HG03097 (cell line): Measurements from ENCODE around the gene SLC15A4.
"Not testable (repeated sequence)": the region's sequence is repeated elsewhere in the genome, so short reads cannot be mapped to it uniquely, and the experiment has no call there.

Source experiments
- ATAC-seq: cut with Tn5 transposase; IDR thresholded peaks from one replicate; pipeline ENCODE4 v1.9.1; 2021; ENCODE audit not compliant: unreplicated experiment, low FRiP score

SLC15A4 gene

DNA sequence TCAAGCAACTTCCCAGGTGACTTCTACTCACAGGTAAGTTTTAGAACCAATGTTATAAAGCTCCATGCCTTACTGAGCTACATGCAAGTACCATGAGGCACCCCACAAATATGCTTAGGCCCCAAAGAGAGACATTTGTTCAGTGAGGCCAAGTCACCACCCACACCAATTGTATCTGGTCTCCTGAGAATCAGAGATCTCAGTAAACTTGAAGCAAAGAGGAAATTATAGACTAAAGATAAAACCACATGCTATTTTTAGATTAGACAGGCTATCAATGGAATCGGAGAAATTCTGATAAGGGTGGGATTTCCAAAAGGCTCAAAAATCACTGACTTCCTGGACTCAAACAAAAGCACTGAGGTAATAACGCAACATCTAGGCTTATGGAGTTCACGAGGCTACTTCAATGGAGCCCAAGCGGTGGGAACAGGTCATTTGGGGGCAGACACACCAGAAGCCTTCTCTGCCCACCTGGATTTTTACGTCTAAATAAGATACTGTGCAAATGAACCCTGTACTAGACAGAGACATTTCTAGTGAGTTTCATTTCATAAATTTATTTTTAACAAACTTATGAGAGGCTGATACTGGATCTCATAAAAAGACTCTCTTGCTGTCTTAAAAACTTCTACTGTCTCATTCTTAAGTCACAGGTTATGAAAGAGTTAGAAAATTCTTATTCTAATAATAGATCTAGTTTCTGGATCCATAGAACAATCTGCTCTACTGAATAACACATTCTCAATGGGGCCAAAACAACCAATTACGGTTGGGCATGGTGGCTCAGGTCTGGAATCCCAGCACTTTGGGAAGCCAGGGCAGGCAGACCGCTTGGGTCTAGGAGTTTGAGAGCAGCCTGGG is 7.7 kb downstream of the SLC15A4 start:
- no peak for ATAC-seq

DNA sequence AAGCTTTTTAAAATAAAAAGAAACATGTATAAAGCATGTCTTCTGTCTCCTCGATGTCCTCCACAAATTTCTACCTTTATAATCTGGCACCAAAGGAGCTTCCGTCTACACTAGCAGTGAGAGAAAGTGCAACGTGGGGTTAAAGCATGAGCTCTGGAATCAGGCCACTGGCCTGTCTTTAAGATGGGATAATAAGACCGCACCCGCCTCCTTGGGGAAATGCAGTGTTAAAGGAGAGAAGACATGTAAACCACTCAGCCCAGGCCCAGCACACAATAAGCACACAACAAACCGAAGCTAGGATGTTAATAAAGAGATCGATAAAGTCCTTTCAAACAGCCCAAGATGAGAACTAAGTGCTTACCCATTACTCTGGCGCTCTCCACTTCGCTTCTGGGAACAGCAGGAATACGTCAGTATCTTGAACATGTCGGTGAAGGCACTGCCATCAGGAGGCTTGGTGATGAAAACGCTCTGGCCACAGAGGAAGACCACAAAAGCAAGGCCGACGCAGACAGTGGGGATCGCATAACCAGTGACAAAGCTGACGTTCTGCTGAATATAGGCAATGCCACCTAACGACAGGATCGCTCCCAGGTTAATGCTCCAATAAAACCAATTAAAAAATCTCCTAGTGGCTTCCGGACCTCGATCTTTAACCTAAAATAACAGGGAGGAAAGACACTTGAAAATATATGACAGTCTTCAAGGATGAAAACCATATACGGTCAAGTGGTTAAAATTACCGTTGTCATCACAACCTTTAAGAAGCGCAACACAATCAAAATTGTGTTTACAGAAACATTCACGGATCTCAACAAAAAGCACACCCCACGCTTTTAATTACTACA is 9.1 kb downstream of the SLC15A4 start:
- ATAC-seq = no peak

DNA sequence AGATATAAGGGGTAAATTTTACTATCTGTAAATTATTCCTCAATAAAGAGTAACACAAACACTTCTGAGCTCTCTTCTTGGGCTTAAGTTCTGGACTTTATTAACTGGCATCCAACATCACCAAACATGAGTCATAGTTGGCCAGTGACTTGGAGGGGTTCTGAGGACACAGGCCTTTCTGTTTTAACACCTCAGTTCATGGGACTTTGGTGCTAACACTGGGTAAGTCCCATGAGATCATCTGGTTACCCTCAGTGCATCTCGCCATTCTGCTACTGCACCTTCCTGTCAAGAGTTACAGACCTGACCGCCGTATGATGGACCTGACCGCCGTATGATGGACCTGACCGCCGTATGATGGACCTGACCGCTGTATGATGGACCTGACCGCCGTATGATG is 9.9 kb downstream of the SLC15A4 start:
- ATAC-seq = no peak

DNA sequence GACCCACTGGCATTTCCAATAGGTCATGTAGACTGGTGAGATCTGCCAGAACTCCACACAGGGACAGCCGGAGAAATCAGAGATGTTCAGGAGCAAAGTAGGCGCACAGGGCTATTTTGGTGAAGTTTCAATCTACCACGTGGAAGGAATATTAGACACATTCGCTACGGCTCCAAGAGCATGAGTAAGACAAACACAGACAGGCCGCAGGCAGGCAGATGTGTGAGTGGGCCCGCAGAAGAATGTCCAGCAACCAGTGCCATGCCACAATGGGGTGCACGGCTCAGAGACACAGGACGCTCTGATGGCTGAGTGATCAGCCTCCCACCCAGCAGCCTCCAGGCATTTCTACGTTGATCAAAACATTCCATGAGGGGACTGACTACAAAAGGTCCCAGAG is 10.4 kb downstream of the SLC15A4 start:
- ATAC-seq = no peak

DNA sequence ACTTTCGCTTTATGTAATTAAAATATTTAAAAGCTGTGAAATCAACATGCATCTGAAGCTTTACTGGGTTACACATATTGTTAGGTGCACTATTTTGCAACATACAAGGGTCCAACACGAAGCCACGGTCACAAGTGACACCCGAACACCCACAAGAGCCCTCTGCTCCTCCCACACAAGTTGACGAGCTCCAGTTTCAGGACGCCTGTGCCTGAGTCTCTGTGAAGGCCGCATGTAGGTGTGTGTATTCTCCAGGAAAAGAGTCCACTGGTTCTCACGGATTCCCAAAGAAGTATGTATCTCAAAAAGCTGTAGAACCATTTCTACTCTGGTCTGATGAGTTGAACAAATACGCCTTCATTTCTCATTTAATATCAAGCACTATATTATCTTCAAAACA is 12.0 kb downstream of the SLC15A4 start:
- no peak for ATAC-seq

DNA sequence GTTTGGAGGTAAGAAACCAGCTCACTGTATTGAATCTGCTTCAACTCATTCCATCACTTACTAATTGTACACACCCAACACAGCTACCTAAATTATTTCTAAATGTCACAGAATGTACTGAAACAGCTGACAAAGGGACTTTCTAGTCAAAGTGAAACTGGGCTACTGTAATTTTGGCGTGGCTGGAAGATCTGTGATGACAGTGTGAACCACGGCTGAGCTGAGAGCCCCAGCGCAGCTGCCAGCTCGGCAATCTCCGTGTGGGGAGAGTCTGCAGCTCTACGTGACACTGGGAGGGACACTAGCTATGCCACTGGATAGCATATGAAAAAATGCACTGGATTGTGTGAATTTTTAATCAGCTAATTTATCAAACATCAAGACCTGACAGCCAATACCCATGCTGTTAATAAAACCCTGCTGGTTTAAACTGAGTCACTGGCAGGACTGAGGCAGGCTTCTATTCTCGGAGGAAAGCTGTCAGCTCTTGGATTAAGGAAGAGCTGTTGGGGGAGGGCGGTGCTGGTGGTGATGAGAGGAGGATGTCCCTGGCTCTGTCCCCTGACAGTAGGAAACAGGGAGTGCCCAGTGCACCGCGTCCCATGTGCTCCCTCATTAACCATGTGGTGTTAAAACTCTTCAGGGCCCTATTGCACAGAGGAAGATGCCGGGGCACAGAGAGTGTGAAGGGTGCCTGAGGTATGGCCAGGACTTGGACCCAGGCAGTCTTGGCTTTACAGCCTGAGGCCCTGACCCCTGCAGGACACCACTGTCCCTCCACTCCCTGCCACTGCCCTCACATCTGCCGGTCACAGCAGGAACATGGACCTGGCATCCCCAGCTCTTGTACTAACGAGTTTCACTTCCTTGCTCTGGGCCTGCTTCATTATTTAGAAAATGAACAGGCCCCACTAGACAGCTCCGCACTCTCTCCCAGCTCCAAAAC is 13.3 kb downstream of the SLC15A4 start:
- ATAC-seq = peak; percentile 88

DNA sequence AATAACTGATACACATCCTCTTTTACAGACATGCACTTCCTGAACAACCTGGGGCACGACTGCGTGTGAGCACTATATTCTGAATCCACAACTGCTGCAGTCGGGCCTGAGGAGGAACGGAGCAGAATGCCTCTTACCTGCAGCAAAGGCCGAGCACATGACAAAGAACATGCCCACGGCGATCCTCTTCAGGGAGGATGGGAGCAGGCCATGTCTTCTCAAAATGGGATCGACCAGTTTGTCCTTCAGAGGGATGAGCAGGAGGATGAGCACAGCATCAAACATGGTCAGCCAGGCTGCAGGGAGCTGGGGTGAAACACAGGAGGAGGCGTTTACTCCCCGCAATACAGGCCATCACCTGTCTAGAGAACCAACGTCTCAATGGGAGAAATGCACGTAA is 15.1 kb downstream of the SLC15A4 start:
- ATAC-seq = no peak

DNA sequence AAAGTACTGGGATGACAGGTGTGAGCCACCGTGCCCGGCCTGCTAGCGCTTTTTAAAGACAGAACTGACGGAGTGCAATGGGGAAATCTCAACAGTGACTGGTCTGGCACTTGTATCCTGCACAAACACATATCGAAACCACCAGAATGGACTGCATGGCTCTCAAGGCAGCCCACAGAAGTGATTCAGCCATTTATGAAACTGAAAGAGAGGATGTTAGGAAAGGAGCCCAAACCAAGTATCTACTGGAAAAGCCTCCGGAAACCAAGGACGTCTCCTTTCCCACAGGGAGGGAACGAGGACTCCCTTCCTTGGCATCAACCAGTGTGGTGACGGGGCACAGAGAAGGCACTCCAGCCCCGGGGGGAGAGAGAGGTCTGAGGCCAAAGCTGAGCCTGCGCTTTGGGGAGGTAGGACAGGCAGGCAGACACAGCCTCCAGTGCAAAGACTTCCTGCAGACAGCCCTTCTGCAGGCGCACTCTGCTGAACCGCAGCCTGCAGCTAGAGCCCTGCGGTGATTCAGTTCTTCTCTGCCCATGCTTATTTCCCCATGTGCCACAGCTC is 16.5 kb downstream of the SLC15A4 start:
- no peak for ATAC-seq

DNA sequence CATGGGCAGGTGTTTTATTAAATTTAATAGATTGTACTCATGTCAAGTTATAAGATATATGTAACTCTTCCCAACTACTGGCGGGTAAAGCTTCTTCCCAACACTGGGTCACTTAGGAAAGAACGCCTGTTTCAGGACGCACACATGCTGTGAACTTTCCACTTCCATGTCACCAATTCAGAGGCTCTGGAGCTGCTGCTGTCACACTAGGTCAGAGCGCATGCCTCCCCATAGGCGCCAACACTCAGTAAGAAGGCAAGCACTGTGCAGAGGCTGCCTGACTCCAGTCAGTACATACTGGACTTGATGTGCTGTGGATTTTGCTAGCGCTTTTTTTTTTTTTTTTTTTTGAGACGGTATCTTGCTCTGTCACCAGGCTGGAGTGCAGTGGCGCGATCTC is 17.2 kb downstream of the SLC15A4 start:
- ATAC-seq = no peak

DNA sequence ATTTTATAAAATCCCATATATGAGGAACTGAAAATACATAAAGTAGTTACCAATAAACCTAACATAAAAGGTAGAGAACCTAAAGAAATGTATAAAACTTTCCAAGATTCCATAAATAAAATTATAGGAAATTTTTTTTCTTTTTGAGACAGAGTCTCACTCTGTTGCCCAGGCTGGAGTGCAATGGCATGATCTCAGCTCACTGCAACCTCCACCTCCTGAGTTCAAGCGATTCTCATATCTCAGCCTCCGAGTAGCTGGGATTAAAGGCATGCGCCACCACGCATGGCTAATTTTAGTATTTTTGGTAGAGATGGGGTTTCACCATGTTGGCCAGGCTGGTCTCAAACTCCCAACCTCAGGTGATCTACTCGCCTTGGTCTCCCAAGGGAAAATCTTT is 18.4 kb downstream of the SLC15A4 start:
- ATAC-seq = not testable (repeated sequence)

DNA sequence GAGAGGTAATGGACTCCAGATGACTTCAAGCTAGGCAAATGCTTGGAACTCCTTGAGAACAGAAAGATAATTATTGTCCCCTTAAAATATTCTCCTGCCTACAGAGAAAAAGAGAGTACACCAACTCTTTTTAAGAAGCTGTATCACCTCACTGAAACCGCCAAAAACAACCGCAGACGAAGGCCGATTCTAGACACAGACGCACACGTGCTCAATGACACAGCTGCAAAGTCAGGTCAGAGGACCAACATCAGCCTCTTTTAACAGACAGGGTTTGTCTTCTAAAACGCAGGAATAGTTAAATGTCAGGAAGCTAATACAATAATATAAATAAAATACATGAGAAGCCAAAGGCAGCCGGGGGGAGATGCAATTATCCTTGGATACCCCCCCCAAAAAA is 19.0 kb downstream of the SLC15A4 start:
- no peak for ATAC-seq

DNA sequence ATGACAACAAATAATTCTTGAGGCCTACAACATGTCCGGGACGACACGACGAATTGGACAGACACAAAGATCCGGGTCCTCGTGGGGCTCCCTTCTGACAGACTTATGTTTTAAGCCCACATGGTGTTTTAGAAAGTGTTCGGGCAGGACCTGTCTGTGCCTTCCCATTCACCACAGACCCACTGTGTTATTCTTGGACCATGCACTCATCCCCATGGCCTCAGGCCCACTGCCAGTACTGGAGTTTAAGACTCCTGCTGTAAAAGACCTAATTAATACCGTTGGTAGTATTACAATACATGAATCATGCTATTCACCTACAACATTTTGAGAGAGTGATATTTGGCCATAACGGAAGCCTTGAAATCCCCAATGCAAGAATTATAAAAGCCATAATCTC is 20.0 kb downstream of the SLC15A4 start:
- no peak for ATAC-seq

DNA sequence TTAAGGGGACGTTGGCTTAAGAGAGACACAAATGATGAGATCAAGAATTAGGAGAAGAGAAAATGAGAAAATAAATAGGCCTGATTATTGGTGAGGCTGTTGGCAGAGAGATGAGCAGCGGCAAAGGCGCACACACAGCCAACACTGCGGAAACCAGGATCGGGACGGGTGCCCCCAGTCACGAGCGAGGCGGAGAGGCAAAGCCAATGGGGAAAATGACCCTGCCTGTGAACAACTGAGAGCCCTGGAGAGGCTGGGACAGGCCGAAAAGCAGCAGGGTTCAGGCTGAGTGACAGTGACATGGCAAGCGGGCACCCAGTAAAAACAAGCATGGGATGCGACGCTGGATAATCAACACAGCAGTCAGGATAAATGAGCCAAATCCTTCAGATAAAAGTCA is 21.0 kb downstream of the SLC15A4 start:
- ATAC-seq = no peak

DNA sequence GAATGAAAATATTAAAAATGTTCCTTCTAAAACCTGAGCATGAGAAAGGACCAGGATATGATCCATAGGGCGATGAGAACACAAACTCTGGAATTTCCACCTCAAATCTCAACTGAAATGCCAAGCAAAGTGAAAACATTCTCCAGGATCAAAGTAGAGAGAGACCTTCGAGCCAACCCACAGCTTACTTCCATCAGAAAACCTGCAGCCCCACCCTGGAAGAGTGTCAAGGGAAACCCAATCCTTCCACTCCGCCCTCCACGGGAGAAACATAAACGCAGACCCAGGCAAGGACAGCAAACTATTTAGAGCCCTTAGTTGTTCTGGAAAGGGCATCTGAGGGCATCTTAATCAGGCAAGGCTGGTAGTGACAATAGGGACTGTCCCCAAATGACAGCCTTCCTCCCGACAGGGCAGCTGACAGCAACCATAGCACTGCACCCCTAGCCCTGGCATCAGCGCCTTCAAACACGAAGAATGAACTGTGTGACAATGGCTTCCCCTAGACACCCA is 21.8 kb downstream of the SLC15A4 start:
- ATAC-seq = no peak

DNA sequence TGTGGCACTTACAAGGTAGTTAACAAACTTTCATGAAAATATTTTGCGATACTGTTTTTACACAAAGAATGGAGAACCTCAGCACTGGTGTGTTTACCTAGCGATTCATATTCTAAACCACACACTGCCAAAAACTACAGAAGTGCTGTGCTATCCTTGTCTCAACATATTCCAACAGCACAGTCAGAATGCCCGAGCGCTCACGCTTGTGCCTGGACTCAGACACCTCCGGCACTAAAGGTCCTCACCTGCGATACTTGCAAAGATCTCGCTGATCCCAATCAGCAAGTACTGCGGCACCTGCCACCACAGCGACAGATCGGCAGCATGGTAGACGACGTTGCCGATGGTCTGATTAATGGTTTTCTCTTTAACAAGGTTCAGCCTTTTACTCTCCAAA is 23.2 kb downstream of the SLC15A4 start:
- ATAC-seq = no peak

DNA sequence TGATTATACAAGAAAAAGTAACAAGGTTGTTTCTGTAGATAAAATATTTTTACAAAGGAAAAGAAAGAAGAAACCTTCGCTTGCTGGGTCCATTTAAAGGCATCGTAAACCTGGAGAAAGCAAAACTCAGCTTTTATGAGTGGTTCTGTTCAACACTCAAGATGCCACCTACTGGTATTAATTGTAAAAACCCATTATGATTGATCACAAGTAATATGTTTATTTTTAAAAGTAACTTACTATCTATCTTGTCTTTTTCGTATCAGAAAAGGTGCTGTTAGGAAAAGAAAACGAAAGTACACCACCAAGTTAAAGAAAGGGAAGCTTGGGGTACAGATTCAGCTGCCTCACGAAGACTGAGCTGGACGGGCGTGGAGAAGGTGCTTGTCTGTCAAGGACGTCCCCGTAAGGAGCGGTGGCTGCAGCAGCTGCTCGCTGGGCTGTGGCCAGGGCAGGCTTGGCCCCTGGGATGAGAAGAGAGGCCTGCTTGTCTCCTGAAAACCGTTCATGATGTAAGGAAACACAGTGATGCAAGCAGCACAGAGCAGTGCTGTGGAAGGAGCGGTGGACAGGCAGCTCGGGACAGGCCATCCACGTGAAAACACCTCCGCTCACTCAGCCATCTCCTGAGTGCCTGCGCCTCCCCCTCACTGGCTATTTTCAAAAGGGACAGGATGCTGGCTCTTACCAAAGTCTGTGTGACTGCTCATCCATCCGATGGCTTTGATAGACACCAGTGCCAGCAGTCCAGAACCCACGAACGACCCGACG is 25.0 kb downstream of the SLC15A4 start:
- no peak for ATAC-seq

DNA sequence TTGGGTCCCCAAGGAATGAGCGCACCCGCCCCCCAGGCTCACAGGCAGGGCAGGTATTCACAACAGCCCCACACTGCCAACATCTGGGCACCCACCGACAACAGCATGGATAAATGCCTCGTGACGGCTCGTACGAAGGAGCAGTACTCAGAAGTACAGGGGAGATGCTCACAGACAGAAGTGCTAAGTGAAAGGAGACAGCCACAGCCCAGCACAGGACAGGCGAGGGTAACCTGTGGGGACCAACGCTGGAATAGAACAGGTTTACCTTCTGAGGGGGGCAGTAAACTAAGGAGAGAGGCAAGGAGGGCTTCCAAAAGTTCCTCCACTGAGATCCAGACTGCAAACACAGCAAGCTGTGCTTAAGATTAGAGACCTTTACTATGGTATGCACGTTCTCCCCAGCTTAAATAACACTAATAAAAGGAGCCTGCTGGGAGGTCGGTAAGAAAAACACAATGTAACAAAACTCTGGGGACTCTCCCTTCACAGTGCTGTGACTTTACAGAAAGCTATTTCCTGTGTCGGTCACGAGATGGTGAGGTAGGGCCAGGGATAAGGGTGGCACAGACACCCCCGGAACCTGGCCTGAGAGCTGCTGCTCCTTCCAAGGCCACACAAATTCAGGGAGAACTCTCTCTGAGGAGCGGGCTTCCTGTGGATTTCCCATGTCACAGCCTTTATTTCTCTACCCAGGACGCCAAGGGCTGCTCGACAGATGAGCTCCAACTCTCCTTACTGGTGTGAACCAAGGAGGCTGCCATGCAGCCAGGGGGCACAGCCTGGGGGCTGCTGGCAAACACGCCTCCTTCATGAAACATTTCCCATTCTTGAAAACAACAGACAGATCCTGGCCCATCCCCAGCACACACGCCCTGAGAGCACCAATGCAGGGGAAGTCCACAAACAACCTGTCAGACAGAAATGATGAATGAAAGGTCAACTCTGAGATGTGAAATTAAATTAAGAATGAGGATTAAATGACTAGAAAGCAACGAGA is 26.3 kb downstream of the SLC15A4 start:
- ATAC-seq = peak; percentile 49

DNA sequence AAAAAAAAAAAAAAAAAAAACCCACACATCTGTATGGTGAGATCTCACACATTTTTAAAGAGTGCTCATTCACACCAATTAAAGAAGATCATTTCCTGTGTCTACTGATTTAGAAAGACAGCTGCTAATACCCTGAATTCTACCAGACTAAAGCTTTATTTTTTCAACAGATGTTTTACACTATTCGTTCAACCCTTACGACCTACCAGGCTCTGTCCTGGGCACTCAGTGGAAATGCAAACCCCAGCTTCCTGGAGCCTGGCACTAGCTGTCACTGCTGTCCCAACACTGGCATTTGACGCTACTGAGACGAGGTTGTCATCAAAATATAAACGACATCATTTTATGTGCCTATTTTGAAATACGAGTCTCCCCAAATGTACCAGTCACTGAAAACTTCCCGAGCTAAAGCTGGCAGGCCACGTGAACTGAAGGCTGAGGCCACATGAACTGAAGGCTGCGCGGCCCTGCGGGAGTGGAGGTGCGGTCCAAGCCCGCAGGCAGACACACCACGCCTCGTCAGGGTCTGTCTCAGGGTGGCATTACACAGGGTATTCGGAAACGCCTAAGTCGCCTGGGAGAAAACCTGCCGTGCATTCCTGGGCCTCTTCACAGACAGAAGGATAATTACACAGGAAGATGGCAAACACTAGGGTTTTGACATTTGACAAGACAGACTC is 27.2 kb downstream of the SLC15A4 start:
- ATAC-seq = no peak
